ENCODE measurements around the gene ACVRL1.

Gene ACVRL1

GRCh38 chr12:51907083-51907855 is at the start of gene ACVRL1:
ACVRL1 (plus strand) TSS chr12:51907504; CDS start chr12:51912475, 4,971 bp downstream.
- DNase-seq (ENCODE audit: low read depth), result no peak

- no peak for DNase-seq (ENCODE audit: low read depth)
Observed at GRCh38 chr12:51860986-51861385, 46.3 kb upstream of the ACVRL1 start.

GRCh38 chr12:51862947-51863346 is 44.4 kb upstream of the ACVRL1 start:
- no peak for DNase-seq (ENCODE audit: low read depth)

- DNase-seq (ENCODE audit: low read depth), result no peak
Observed at GRCh38 chr12:51863363-51863932, 43.9 kb upstream of the ACVRL1 start.

- no peak for DNase-seq (ENCODE audit: low read depth)
Observed at GRCh38 chr12:51863933-51864832, 43.1 kb upstream of the ACVRL1 start.

GRCh38 chr12:51864833-51865670 is 42.3 kb upstream of the ACVRL1 start:
- no peak for DNase-seq (ENCODE audit: low read depth)

GRCh38 chr12:51865757-51866270 is 41.5 kb upstream of the ACVRL1 start:
- no peak for DNase-seq (ENCODE audit: low read depth)

GRCh38 chr12:51866324-51866723 is 41.0 kb upstream of the ACVRL1 start:
- no peak for DNase-seq (ENCODE audit: low read depth)

- DNase-seq (ENCODE audit: low read depth), result no peak
Observed at GRCh38 chr12:51866762-51867161, 40.5 kb upstream of the ACVRL1 start.

- DNase-seq (ENCODE audit: low read depth), result no peak
Observed at GRCh38 chr12:51867371-51867770, 39.9 kb upstream of the ACVRL1 start.

- no peak for DNase-seq (ENCODE audit: low read depth)
Observed at GRCh38 chr12:51867796-51868428, 39.4 kb upstream of the ACVRL1 start.

GRCh38 chr12:51868821-51869495 is 38.3 kb upstream of the ACVRL1 start:
- no peak for DNase-seq (ENCODE audit: low read depth)

GRCh38 chr12:51869496-51869865 is 37.8 kb upstream of the ACVRL1 start:
- no peak for DNase-seq (ENCODE audit: low read depth)

- no peak for DNase-seq (ENCODE audit: low read depth)
Observed at GRCh38 chr12:51869931-51870330, 37.4 kb upstream of the ACVRL1 start.

- DNase-seq (ENCODE audit: low read depth), result no peak
Observed at GRCh38 chr12:51870504-51870903, 36.8 kb upstream of the ACVRL1 start.

GRCh38 chr12:51871126-51871525 is 36.2 kb upstream of the ACVRL1 start:
- no peak for DNase-seq (ENCODE audit: low read depth)

GRCh38 chr12:51871918-51872688 is 35.2 kb upstream of the ACVRL1 start:
- no peak for DNase-seq (ENCODE audit: low read depth)

- no peak for DNase-seq (ENCODE audit: low read depth)
Observed at GRCh38 chr12:51872689-51872981, 34.7 kb upstream of the ACVRL1 start.

- no peak for DNase-seq (ENCODE audit: low read depth)
Observed at GRCh38 chr12:51873251-51873994, 33.9 kb upstream of the ACVRL1 start.

Measured in stromal cell of bone marrow (primary cell).